ENCODE results near the gene SIRT3.

The SIRT3 gene

GRCh38 chr11:261624-262023, 25.5 kb upstream of the SIRT3 start:
- Mint-ChIP-seq H3K4me1 (ENCODE audit: low read depth) (peaks cover 6% of the 10 kb centered on the region), H3K9me3 (no peaks in the 10 kb centered on the region), H3K27ac (no peak overlapping the region), H3K36me3 (ENCODE audit: low read depth) (no peaks in the 10 kb centered on the region), H3K27me3 (peaks cover 17% of the 10 kb centered on the region), H3K4me3 (no peak overlapping the region)
- intact Hi-C loops (cut with micrococcal nuclease), result no loop called here

- no peak overlapping the region for H3K4me3 Mint-ChIP-seq
- no peak overlapping the region for H3K27ac Mint-ChIP-seq
- peaks cover 6% of the 10 kb centered on the region for H3K4me1 Mint-ChIP-seq (ENCODE audit: low read depth)
Observed at GRCh38 chr11:259413-259812, 23.3 kb upstream of the SIRT3 start.

GRCh38 chr11:257766-258493, 21.8 kb upstream of the SIRT3 start:
- Mint-ChIP-seq H3K4me1 (ENCODE audit: low read depth) (peaks cover 6% of the 10 kb centered on the region), H3K9me3 (no peaks in the 10 kb centered on the region), H3K27me3 (peaks cover 21% of the 10 kb centered on the region), H3K27ac (no peak overlapping the region), H3K36me3 (ENCODE audit: low read depth) (peaks cover 13% of the 10 kb centered on the region), H3K4me3 (no peak overlapping the region)
- intact Hi-C loops (cut with micrococcal nuclease), result loop anchor here (10.0 kb wide), 1 partner anchor 47 kb away; the partner anchor contains the start of gene IFITM2

More at GRCh38 chr11:259413-259812, 23.3 kb upstream of the SIRT3 start:
- intact Hi-C loops (cut with micrococcal nuclease), result loop anchor here (10.0 kb wide), 1 partner anchor 45 kb away; the partner anchor contains the start of gene IFITM2
- no peaks in the 10 kb centered on the region for H3K9me3 Mint-ChIP-seq
- H3K27me3 Mint-ChIP-seq, result peaks cover 21% of the 10 kb centered on the region
- no peaks in the 10 kb centered on the region for H3K36me3 Mint-ChIP-seq (ENCODE audit: low read depth)

GRCh38 chr11:256952-257737, 21.0 kb upstream of the SIRT3 start:
- Mint-ChIP-seq H3K9me3 (no peaks in the 10 kb centered on the region), H3K27ac (no peak overlapping the region), H3K4me3 (no peak overlapping the region), H3K27me3 (peaks cover 21% of the 10 kb centered on the region), H3K4me1 (ENCODE audit: low read depth) (peaks cover 6% of the 10 kb centered on the region), H3K36me3 (ENCODE audit: low read depth) (peaks cover 20% of the 10 kb centered on the region)
- intact Hi-C loops (cut with micrococcal nuclease), result loop anchor here (10.0 kb wide), 1 partner anchor 48 kb away; the partner anchor contains the start of gene IFITM2

- Mint-ChIP-seq H3K9me3 (no peaks in the 10 kb centered on the region), H3K4me1 (ENCODE audit: low read depth) (peaks cover 6% of the 10 kb centered on the region), H3K27me3 (peaks cover 21% of the 10 kb centered on the region), H3K36me3 (ENCODE audit: low read depth) (peaks cover 34% of the 10 kb centered on the region), H3K4me3 (no peak overlapping the region), H3K27ac (no peak overlapping the region)
- intact Hi-C loops (cut with micrococcal nuclease), result loop anchor here (10.0 kb wide), 1 partner anchor 49 kb away; the partner anchor contains the start of gene IFITM2
Observed at GRCh38 chr11:255816-256215, 19.7 kb upstream of the SIRT3 start.

GRCh38 chr11:255176-255575, 19.0 kb upstream of the SIRT3 start:
- no peak overlapping the region for H3K27ac Mint-ChIP-seq
- H3K36me3 Mint-ChIP-seq (ENCODE audit: low read depth), result peaks cover 39% of the 10 kb centered on the region
- H3K4me3 Mint-ChIP-seq, result no peak overlapping the region
- no peaks in the 10 kb centered on the region for H3K9me3 Mint-ChIP-seq
- intact Hi-C loops (cut with micrococcal nuclease), result loop anchor here (10.0 kb wide), 1 partner anchor 50 kb away; the partner anchor contains the start of gene IFITM2
- H3K27me3 Mint-ChIP-seq, result peaks cover 21% of the 10 kb centered on the region
- peaks cover 6% of the 10 kb centered on the region for H3K4me1 Mint-ChIP-seq (ENCODE audit: low read depth)

GRCh38 chr11:253886-254270, 17.7 kb upstream of the SIRT3 start:
- H3K27ac Mint-ChIP-seq, result no peak overlapping the region
- H3K9me3 Mint-ChIP-seq, result no peaks in the 10 kb centered on the region
- intact Hi-C loops (cut with micrococcal nuclease), result loop anchor here (5.0 to 10.0 kb wide), 2 partner anchors 51 to 103 kb away; partner anchors contain the start of gene IFITM2
- peaks cover 50% of the 10 kb centered on the region for H3K36me3 Mint-ChIP-seq (ENCODE audit: low read depth)
- H3K4me3 Mint-ChIP-seq, result no peak overlapping the region
- peaks cover 12% of the 10 kb centered on the region for H3K4me1 Mint-ChIP-seq (ENCODE audit: low read depth)
- H3K27me3 Mint-ChIP-seq, result peaks cover 8% of the 10 kb centered on the region

GRCh38 chr11:253160-253885, 17.2 kb upstream of the SIRT3 start:
- Mint-ChIP-seq H3K27me3 (peaks cover 7% of the 10 kb centered on the region), H3K27ac (no peak overlapping the region), H3K9me3 (no peaks in the 10 kb centered on the region), H3K36me3 (ENCODE audit: low read depth) (peaks cover 55% of the 10 kb centered on the region), H3K4me3 (no peak overlapping the region), H3K4me1 (ENCODE audit: low read depth) (peaks cover 15% of the 10 kb centered on the region)
- intact Hi-C loops (cut with micrococcal nuclease), result loop anchor here (5.0 to 10.0 kb wide), 2 partner anchors 51 to 104 kb away; partner anchors contain the start of gene IFITM2

- Mint-ChIP-seq H3K36me3 (ENCODE audit: low read depth) (peaks cover 62% of the 10 kb centered on the region), H3K27me3 (peaks cover 3% of the 10 kb centered on the region), H3K9me3 (no peaks in the 10 kb centered on the region), H3K4me1 (ENCODE audit: low read depth) (peaks cover 15% of the 10 kb centered on the region), H3K4me3 (no peak overlapping the region), H3K27ac (no peak overlapping the region)
- intact Hi-C loops (cut with micrococcal nuclease), result loop anchor here (5.0 to 10.0 kb wide), 2 partner anchors 52 to 105 kb away; partner anchors contain the start of gene IFITM2
Observed at GRCh38 chr11:252666-253065, 16.5 kb upstream of the SIRT3 start.

GRCh38 chr11:251550-251949, 15.4 kb upstream of the SIRT3 start:
- no peak overlapping the region for H3K27ac Mint-ChIP-seq

GRCh38 chr11:250740-251299, 14.7 kb upstream of the SIRT3 start:
- peaks cover 80% of the 10 kb centered on the region for H3K36me3 Mint-ChIP-seq (ENCODE audit: low read depth)
- H3K9me3 Mint-ChIP-seq, result no peaks in the 10 kb centered on the region
- H3K4me3 Mint-ChIP-seq, result no peak overlapping the region
- peaks cover 1% of the 10 kb centered on the region for H3K27me3 Mint-ChIP-seq
- intact Hi-C loops (cut with micrococcal nuclease), result loop anchor here (5.0 to 10.0 kb wide), 2 partner anchors 54 to 106 kb away; partner anchors contain the start of gene IFITM2
- peaks cover 9% of the 10 kb centered on the region for H3K4me1 Mint-ChIP-seq (ENCODE audit: low read depth)
- H3K27ac Mint-ChIP-seq, result no peak overlapping the region

More at GRCh38 chr11:251550-251949, 15.4 kb upstream of the SIRT3 start:
- no peaks in the 10 kb centered on the region for H3K9me3 Mint-ChIP-seq
- peaks cover 9% of the 10 kb centered on the region for H3K4me1 Mint-ChIP-seq (ENCODE audit: low read depth)
- no peak overlapping the region for H3K4me3 Mint-ChIP-seq
- peaks cover 73% of the 10 kb centered on the region for H3K36me3 Mint-ChIP-seq (ENCODE audit: low read depth)
- peaks cover 3% of the 10 kb centered on the region for H3K27me3 Mint-ChIP-seq
- intact Hi-C loops (cut with micrococcal nuclease), result loop anchor here (5.0 to 10.0 kb wide), 2 partner anchors 53 to 106 kb away; partner anchors contain the start of gene IFITM2

GRCh38 chr11:250274-250673, 14.1 kb upstream of the SIRT3 start:
- H3K27me3 Mint-ChIP-seq, result no peaks in the 10 kb centered on the region
- intact Hi-C loops (cut with micrococcal nuclease), result loop anchor here (5.0 to 10.0 kb wide), 2 partner anchors 55 to 107 kb away; partner anchors contain the start of gene IFITM2
- H3K4me3 Mint-ChIP-seq, result no peak overlapping the region
- H3K27ac Mint-ChIP-seq, result no peak overlapping the region
- H3K9me3 Mint-ChIP-seq, result no peaks in the 10 kb centered on the region
- H3K36me3 Mint-ChIP-seq (ENCODE audit: low read depth), result peaks cover 86% of the 10 kb centered on the region
- peaks cover 9% of the 10 kb centered on the region for H3K4me1 Mint-ChIP-seq (ENCODE audit: low read depth)

GRCh38 chr11:249062-249461, 12.9 kb upstream of the SIRT3 start:
- peaks cover 95% of the 10 kb centered on the region for H3K36me3 Mint-ChIP-seq (ENCODE audit: low read depth)

More at GRCh38 chr11:249062-249461, 12.9 kb upstream of the SIRT3 start:
- Mint-ChIP-seq H3K9me3 (no peaks in the 10 kb centered on the region), H3K27me3 (no peaks in the 10 kb centered on the region), H3K4me1 (ENCODE audit: low read depth) (peaks cover 9% of the 10 kb centered on the region), H3K27ac (no peak overlapping the region), H3K4me3 (no peak overlapping the region)
- intact Hi-C loops (cut with micrococcal nuclease), result no loop called here

Measured in dendritic cell treated with granulocyte-macrophage colony-stimulating factor and Interleukin-4, amounts not matched to agents 40 ng/mL and 50 ng/mL, for 4 days (primary cell).